Keratinocyte (primary cell): ENCODE data around the gene MAP2K2. TPM values are rescaled to one million over a fixed set of nuclear protein-coding genes. Genes with fewer than 3 reads are reported as not detected.

ENCODE experiments used
- DNase-seq: peaks from one replicate; pipeline ENCODE4 v3.0.0-alpha.2; 2011; ENCODE audit warnings: low read depth, missing footprints, low spot score
- FAIRE-seq: peaks from 2 replicates; lab custom pipeline; 2011; peaks lifted over from hg19 to GRCh38; lab: Jason Lieb, UNC
- H2AFZ ChIP-seq: 2 replicates; pipeline ENCODE4 v1.6.0; 2012; ENCODE audit warnings: low read length, control low read depth, inconsistent platforms; ENCODE audit not compliant: control insufficient read depth
- H3K27ac ChIP-seq: 2 replicates; pipeline ENCODE4 v1.5.1; 2011; ENCODE audit warnings: low read length; ENCODE audit not compliant: control insufficient read depth, insufficient read depth
- H3K27me3 ChIP-seq: 3 replicates; pipeline ENCODE4 v1.6.0; 2011; ENCODE audit warnings: low read length; ENCODE audit not compliant: control insufficient read depth, insufficient read depth; ENCODE audit errors: extremely low read depth
- H3K36me3 ChIP-seq, 2 experiments: 2 replicates in 1 of 2; 3 replicates in 1 of 2; pipeline ENCODE4 v1.5.1; 2011; ENCODE audit warnings: low read length in 2 of 2, mild to moderate bottlenecking in 1 of 2; ENCODE audit not compliant: control insufficient read depth in 2 of 2, insufficient read depth in 2 of 2; ENCODE audit errors: extremely low read depth in 1 of 2
- H3K4me1 ChIP-seq: 3 replicates; pipeline ENCODE4 v1.5.1; 2011; ENCODE audit warnings: low read length; ENCODE audit not compliant: control insufficient read depth, insufficient read depth; ENCODE audit errors: extremely low read depth
- H3K4me2 ChIP-seq: 3 replicates; pipeline ENCODE4 v1.6.0; 2011; ENCODE audit warnings: low read depth, low read length; ENCODE audit not compliant: control insufficient read depth, insufficient read depth; ENCODE audit errors: extremely low read depth
- H3K4me3 ChIP-seq, 3 experiments: fragments of 200-600 bp in 1 of 3; sonication (generic) in 1 of 3; 2 replicates in 2 of 3; 3 replicates in 1 of 3; pipeline ENCODE4 v1.5.1; 2011 to 2016; ENCODE audit warnings: low read length in 3 of 3, mild to moderate bottlenecking in 3 of 3, control low read depth in 2 of 3, inconsistent platforms in 1 of 3, low read depth in 1 of 3, mixed read lengths in 1 of 3, mixed run types in 1 of 3, moderate library complexity in 1 of 3; ENCODE audit not compliant: control insufficient read depth in 2 of 3, insufficient read depth in 2 of 3; ENCODE audit errors: extremely low read depth in 1 of 3
- H3K79me2 ChIP-seq: 2 replicates; pipeline ENCODE4 v1.6.0; 2012; ENCODE audit warnings: low read length; ENCODE audit not compliant: control insufficient read depth, insufficient read depth
- H3K9ac ChIP-seq: 3 replicates; pipeline ENCODE4 v1.6.0; 2011; ENCODE audit warnings: low read length; ENCODE audit not compliant: control insufficient read depth, insufficient read depth; ENCODE audit errors: extremely low read depth
- H3K9me1 ChIP-seq: 3 replicates; pipeline ENCODE4 v1.6.0; 2011; ENCODE audit warnings: low read length; ENCODE audit not compliant: control insufficient read depth, insufficient read depth; ENCODE audit errors: extremely low read depth
- H3K9me3 ChIP-seq: 2 replicates; pipeline ENCODE4 v1.5.1; 2012; ENCODE audit warnings: low read depth, low read length; ENCODE audit not compliant: control insufficient read depth
- H4K20me1 ChIP-seq: 3 replicates; pipeline ENCODE4 v1.6.0; 2011; ENCODE audit warnings: low read length; ENCODE audit not compliant: control insufficient read depth, insufficient read depth; ENCODE audit errors: extremely low read depth
- CTCF ChIP-seq, 3 experiments: IDR thresholded peaks in 1 of 3; conservative IDR thresholded peaks in 1 of 3; optimal IDR thresholded peaks in 1 of 3; 2 replicates in 2 of 3; 3 replicates in 1 of 3; pipeline versions ENCODE3 to v1.5.1; 2011; ENCODE audit warnings: low read length in 3 of 3, mild to moderate bottlenecking in 3 of 3, moderate library complexity in 2 of 3, control low read depth in 1 of 3, inconsistent platforms in 1 of 3; ENCODE audit not compliant: insufficient read depth in 2 of 3; ENCODE audit errors: extremely low read depth in 1 of 3
- EZH2 ChIP-seq: IDR thresholded peaks from one replicate; pipeline ENCODE4 v1.6.1; 2012; ENCODE audit warnings: inconsistent platforms, mild to moderate bottlenecking, low read length, moderate library complexity
- dilution Hi-C: fragments of 300-500 bp; cut with MboI; formaldehyde crosslinking; loops from one replicate; pipeline ENCODE4 v1.7.0; 2020; ENCODE audit warnings: low sequenced_read_pairs; ENCODE audit not compliant: extremely low pct_ligation_motif_present
- polyA plus RNA-seq, 5 experiments: library from polyadenylated mRNA; depleted of rRNA in 3 of 5; stranded (reverse) in 3 of 5; stranded (forward) in 1 of 5; unstranded in 1 of 5; fragments of >200 nt; gene quantifications; 1 replicate in 1 of 5; 2 replicates in 3 of 5; 3 replicates in 1 of 5; pipeline versions ENCODE4 v1.2.1 to v1.2.3, GENCODE V29; 2011 to 2012; ENCODE audit warnings: missing spikeins in 2 of 5, low read depth in 1 of 5, low replicate concordance in 1 of 5

The MAP2K2 gene
- polyA plus RNA-seq, 1 donor (not counting 4 experiments of a cell fraction or from before 2014, with no cell fraction given) = 61.8 TPM

DNA sequence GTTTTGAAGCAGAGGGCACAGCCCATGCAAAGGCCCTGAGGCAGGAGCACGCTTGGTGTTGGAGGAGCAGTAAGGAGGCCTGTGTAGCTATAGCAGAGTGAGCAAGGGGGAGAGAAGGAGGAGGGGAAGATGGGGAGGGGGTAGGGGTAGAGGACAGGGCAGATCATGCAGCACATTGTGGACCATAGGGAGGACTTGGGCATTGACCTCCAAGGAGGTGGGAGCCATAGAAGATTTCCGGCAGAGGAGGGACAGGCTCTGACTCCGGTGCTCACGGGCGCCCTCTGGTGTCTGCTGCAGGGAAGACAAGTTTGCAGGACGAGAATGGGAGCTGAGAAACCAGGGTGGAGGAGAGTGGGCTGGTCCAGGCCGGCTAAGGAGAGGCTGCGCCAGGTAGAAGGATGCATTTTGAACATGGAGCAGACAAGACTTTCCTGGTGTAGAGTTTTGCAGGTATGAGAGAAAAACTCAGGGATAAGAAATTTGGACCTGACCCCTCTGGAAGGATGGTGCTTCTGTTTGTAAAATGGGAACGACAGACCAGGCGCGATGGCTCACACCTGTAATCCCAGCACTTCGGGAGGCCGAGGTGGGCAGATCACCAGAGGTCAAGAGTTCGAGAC, 15.8 kb upstream of the MAP2K2 start:
- DNase-seq = no peak
- Histone ChIP-seq H3K4me3 (no peak overlapping the region), H3K9me1 (no peaks in the 10 kb centered on the region), H3K9ac (no peak overlapping the region), H3K27me3 (no peaks in the 10 kb centered on the region), H3K4me1 (no peaks in the 10 kb centered on the region), H3K27ac (no peak overlapping the region), H3K4me2 (no peak overlapping the region), H3K79me2 (no peaks in the 10 kb centered on the region), H3K9me3 (no peaks in the 10 kb centered on the region), H4K20me1 (no peaks in the 10 kb centered on the region), H3K36me3 (no peaks in the 10 kb centered on the region), H2AFZ (no peak overlapping the region)
- TF ChIP-seq EZH2 (no peak), CTCF (optimal IDR thresholded peaks at IDR 0.05 in 1 of 3, IDR thresholded peaks at IDR 0.05 in 1 of 3, conservative IDR thresholded peaks at IDR 0.05 in 1 of 3; ENCODE audit: extremely low read depth in 1 of 3, insufficient read depth in 2 of 3, low read length in 3 of 3) (peak; percentile 92 to 93 (median 92))
- dilution Hi-C loops = no loop called here
- FAIRE-seq = peak; percentile 39

DNA sequence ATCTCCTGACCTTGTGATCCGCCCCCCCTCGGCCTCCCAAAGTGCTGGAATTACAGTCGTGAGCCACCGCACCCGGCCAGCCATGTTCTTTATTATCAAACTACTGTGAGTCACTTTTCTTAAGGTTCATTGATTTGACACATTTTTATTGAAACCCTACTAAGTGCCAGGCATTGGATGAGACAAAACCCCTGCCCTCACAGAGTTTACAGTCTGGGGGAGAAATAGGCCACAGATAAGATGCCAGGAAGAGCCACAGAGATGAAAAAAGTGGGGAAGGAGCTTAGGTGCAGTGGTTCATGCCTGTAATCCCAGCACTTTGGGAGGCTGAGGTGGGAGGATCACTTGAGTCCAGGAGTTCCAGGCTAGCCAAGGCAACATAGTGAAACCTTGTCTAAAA, 14.5 kb upstream of the MAP2K2 start:
- no peak overlapping the region for H3K4me2 ChIP-seq
- no peaks in the 10 kb centered on the region for H3K79me2 ChIP-seq
- no peaks in the 10 kb centered on the region for H3K27me3 ChIP-seq
- H3K36me3 ChIP-seq = no peaks in the 10 kb centered on the region
- no peaks in the 10 kb centered on the region for H3K4me1 ChIP-seq
- no peak overlapping the region for H3K4me3 ChIP-seq
- no peak overlapping the region for H3K27ac ChIP-seq
- H3K9ac ChIP-seq = no peak overlapping the region
- H3K9me1 ChIP-seq = no peaks in the 10 kb centered on the region
- DNase-seq = no peak
- dilution Hi-C loops = no loop called here
- H4K20me1 ChIP-seq = no peaks in the 10 kb centered on the region
- no peak overlapping the region for H2AFZ ChIP-seq
- TF ChIP-seq EZH2 (no peak), CTCF (optimal IDR thresholded peaks at IDR 0.05 in 1 of 3, IDR thresholded peaks at IDR 0.05 in 1 of 3, conservative IDR thresholded peaks at IDR 0.05 in 1 of 3; ENCODE audit: extremely low read depth in 1 of 3, insufficient read depth in 2 of 3, low read length in 3 of 3) (no peak)
- FAIRE-seq = no peak
- H3K9me3 ChIP-seq = no peaks in the 10 kb centered on the region
